K562 (cell line): ENCODE measurements around the gene CDKL1. TPM values are rescaled to one million over a fixed set of nuclear protein-coding genes. Genes with fewer than 3 reads are reported as not detected.

Experiments used
- AFF1 ChIP-seq, 2 experiments: fragments of 450-650 bp; IDR thresholded peaks; 2 replicates each; pipeline ENCODE4 v1.6.1; 2018; ENCODE audit warnings: mild to moderate bottlenecking in 2 of 2, low read depth in 1 of 2; ENCODE audit not compliant: partially characterized antibody in 2 of 2
- CREM ChIP-seq: IDR thresholded peaks from 2 replicates; pipeline ENCODE4 v1.6.1; 2014; ENCODE audit warnings: antibody characterized with exemption, low read depth
- DPF2 ChIP-seq: fragments of 450-650 bp; IDR thresholded peaks from 2 replicates; pipeline ENCODE4 v1.6.1; 2016
- ETS1 ChIP-seq: conservative IDR thresholded peaks from 2 replicates; pipeline ENCODE4 v1.6.1; 2011; ENCODE audit warnings: low read depth, mild to moderate bottlenecking, low read length; ENCODE audit not compliant: control insufficient read depth
- HDAC1 ChIP-seq, 2 experiments: fragments of 450-650 bp; IDR thresholded peaks; 2 replicates each; pipeline ENCODE4 v1.6.1; 2016 to 2017; ENCODE audit warnings: inconsistent platforms in 1 of 2, mild to moderate bottlenecking in 1 of 2, moderate library complexity in 1 of 2
- HIVEP1 ChIP-seq: fragments of 250-450 bp; sonication (Bioruptor Pico); IDR thresholded peaks from 2 replicates; pipeline ENCODE4 v1.4.0; 2020; ENCODE audit warnings: mild to moderate bottlenecking
- MAFF ChIP-seq: IDR thresholded peaks from 2 replicates; pipeline ENCODE4 v1.6.1; 2012; ENCODE audit warnings: low read length, improper control_type of control experiment
- NCOA6 ChIP-seq: fragments of 450-650 bp; IDR thresholded peaks from 2 replicates; pipeline ENCODE4 v1.6.1; 2017; ENCODE audit warnings: mild to moderate bottlenecking
- NCOR1 ChIP-seq: fragments of 450-650 bp; IDR thresholded peaks from 2 replicates; pipeline ENCODE4 v1.6.1; 2016; ENCODE audit warnings: mild to moderate bottlenecking, moderate library complexity
- NFATC3 ChIP-seq: fragments of 450-650 bp; IDR thresholded peaks from 2 replicates; pipeline ENCODE4 v1.6.1; 2017; ENCODE audit warnings: mild to moderate bottlenecking
- NR2C2 ChIP-seq, 2 experiments: fragments of 200-800 bp in 1 of 2; sonication (Bioruptor generic) in 1 of 2; sonication (generic) in 1 of 2; formaldehyde crosslinking in 1 of 2; IDR thresholded peaks; 2 replicates each; pipeline versions ENCODE4 v1.6.1 to v1.8.0; 2016 to 2022; ENCODE audit warnings: mild to moderate bottlenecking in 1 of 2, missing compliant biosample characterization in 1 of 2, missing genetic modification characterization in 1 of 2, missing genetic modification reagents in 1 of 2
- NR2F6 ChIP-seq: fragments of 450-650 bp; formaldehyde crosslinking; IDR thresholded peaks from 2 replicates; pipeline ENCODE4 v1.4.0; 2020; ENCODE audit warnings: mild to moderate bottlenecking
- PKNOX1 ChIP-seq: fragments of 450-650 bp; IDR thresholded peaks from 2 replicates; pipeline ENCODE4 v1.6.1; 2016
- RAD21 ChIP-seq, 2 experiments: fragments of 250-450 bp in 1 of 2; fragments of 450-650 bp in 1 of 2; sonication (Bioruptor Pico) in 1 of 2; formaldehyde crosslinking in 1 of 2; IDR thresholded peaks in 1 of 2; conservative IDR thresholded peaks in 1 of 2; 2 replicates each; pipeline versions ENCODE4 v1.4.0 to v1.8.0; 2020 to 2022; ENCODE audit warnings: mild to moderate bottlenecking in 2 of 2, moderate library complexity in 1 of 2
- RHOXF2B ChIP-seq: fragments of 250-450 bp; sonication (Bioruptor Pico); conservative IDR thresholded peaks from 2 replicates; pipeline ENCODE4 v1.5.1; 2021
- TRIM24 ChIP-seq, 2 experiments: fragments of 450-650 bp; IDR thresholded peaks; 2 replicates each; pipeline ENCODE4 v1.6.1; 2016
- U2AF1 ChIP-seq: fragments of 200-400 bp; formaldehyde crosslinking; optimal IDR thresholded peaks from 2 replicates; pipeline ENCODE3; 2017; ENCODE audit warnings: mild to moderate bottlenecking, low read depth, low read length, moderate library complexity
- YY1 ChIP-seq, 3 experiments: IDR thresholded peaks; 2 replicates each; pipeline ENCODE4 v1.6.1; 2011; ENCODE audit warnings: low read length in 2 of 3, mild to moderate bottlenecking in 2 of 3, moderate library complexity in 2 of 3, borderline replicate concordance in 1 of 3, control low read depth in 1 of 3, low read depth in 1 of 3; ENCODE audit not compliant: insufficient read depth in 3 of 3, insufficient replicate concordance in 2 of 3, control insufficient read depth in 1 of 3, insufficient read length in 1 of 3; ENCODE audit errors: extremely low read depth in 1 of 3
- ZNF12 ChIP-seq: sonication (generic); formaldehyde crosslinking; IDR thresholded peaks from 2 replicates; pipeline ENCODE4 v1.4.0; 2020; ENCODE audit warnings: mild to moderate bottlenecking, missing genetic modification reagents
- ZNF444 ChIP-seq: fragments of 250-450 bp; sonication (Bioruptor Pico); IDR thresholded peaks from 2 replicates; pipeline ENCODE4 v1.4.0; 2020; ENCODE audit warnings: mild to moderate bottlenecking, moderate library complexity
- polyA plus RNA-seq, 8 experiments: library from polyadenylated mRNA; depleted of rRNA in 4 of 8; stranded (reverse) in 5 of 8; unstranded in 3 of 8; fragments of >200 nt; fragmentation: Nextera tagmentation in 2 of 8; fragmentation: Illumina TruSeq in 1 of 8; extraction: Ambion mirVana in 2 of 8; extraction: Trizol in 1 of 8; gene quantifications; 2 replicates each; pipeline versions ENCODE4 v1.2.1 to v1.2.3, GENCODE V29; 2011 to 2014; ENCODE audit warnings: inconsistent platforms in 1 of 8, missing spikeins in 1 of 8
- total RNA-seq, 7 experiments: library from RNA; depleted of rRNA in 6 of 7; stranded (reverse); fragments of >200 nt in 6 of 7; fragmentation: Illumina TruSeq in 2 of 7; extraction: Trizol in 2 of 7; gene quantifications; 2 replicates each; pipeline versions ENCODE4 v1.2.1 to v1.2.3, GENCODE V29; 2011 to 2021; ENCODE audit warnings: low replicate concordance in 1 of 7

Gene CDKL1
- total and polyA plus RNA-seq, 9 of the 15 experiments (the other 6 are each of a cell fraction or from before 2014, with no cell fraction given), result 2.3 to 35.0 (median 7.5) TPM

GRCh38 chr14:50312734-50313054 is 84.0 kb downstream of the CDKL1 start (continued):
- TF ChIP-seq NR2F6 (CRISPR knock-in tag), result no peak
- no peak for TF ChIP-seq HIVEP1
- peak; percentile 66 for TF ChIP-seq PKNOX1
- no peak for TF ChIP-seq MAFF
- no peak for TF ChIP-seq NR2C2 (CRISPR knock-in tag; IDR thresholded peaks at IDR 0.05)
- no peak for TF ChIP-seq NR2C2 (tag; IDR thresholded peaks at IDR 0.05)
- TF ChIP-seq U2AF1, result no peak
- no peak for TF ChIP-seq ETS1
- no peak for TF ChIP-seq CREM
- no peak for TF ChIP-seq NCOA6
- no peak for TF ChIP-seq RHOXF2B (CRISPR knock-in tag)
- no peak for TF ChIP-seq AFF1 (IDR thresholded peaks at IDR 0.05; ENCODE audit: low read depth in 1 of 2, partially characterized antibody in 2 of 2)
- no peak for TF ChIP-seq ZNF444
- no peak for TF ChIP-seq ZNF12
- TF ChIP-seq RAD21 (CRISPR knock-in tag; conservative IDR thresholded peaks at IDR 0.05 in 1 of 2, IDR thresholded peaks at IDR 0.05 in 1 of 2), result no peak
- TF ChIP-seq NFATC3, result no peak
- TF ChIP-seq DPF2, result no peak
- TF ChIP-seq YY1 (IDR thresholded peaks at IDR 0.05; ENCODE audit: borderline replicate concordance in 1 of 3, control insufficient read depth in 1 of 3, extremely low read depth in 1 of 3, insufficient read depth in 3 of 3, insufficient read length in 1 of 3, insufficient replicate concordance in 2 of 3, low read depth in 1 of 3, low read length in 2 of 3), result peak in 1 of 3 experiments; percentile 5
- TF ChIP-seq NCOR1, result no peak
- TF ChIP-seq TRIM24 (IDR thresholded peaks at IDR 0.05), result no peak
- TF ChIP-seq HDAC1 (IDR thresholded peaks at IDR 0.05), result peak in 1 of 2 experiments; percentile 50; a peak in 1 of 4 replicates
